HG02852 (cell line): ENCODE results near the gene ADD1.

ENCODE experiments used
- ATAC-seq: cut with Tn5 transposase; IDR thresholded peaks from one replicate; pipeline ENCODE4 v1.9.1; 2021; ENCODE audit warnings: mild to moderate bottlenecking, moderate library complexity; ENCODE audit not compliant: unreplicated experiment

The ADD1 gene

GRCh38 chr4:2858451-2859217, 15.0 kb downstream of the ADD1 start:
- no peak for ATAC-seq

DNA sequence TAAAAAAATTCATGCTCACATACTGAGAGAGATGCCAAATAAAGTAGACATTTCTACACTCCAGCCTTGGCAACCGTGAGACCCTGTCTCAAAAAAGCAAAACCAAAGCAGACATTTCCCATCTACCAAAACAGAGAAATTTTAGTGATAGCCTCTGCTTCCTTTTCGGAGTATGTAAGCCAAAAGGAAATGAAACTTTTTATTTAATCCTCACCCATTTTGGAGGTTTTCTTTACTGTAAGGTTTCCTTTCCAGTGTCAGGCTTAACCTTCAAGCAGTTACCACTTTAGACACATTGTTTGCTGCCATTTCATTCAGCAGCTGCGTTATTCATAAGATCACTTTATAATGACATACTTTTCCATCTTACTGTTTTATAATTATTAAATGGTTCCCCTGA, 15.9 kb downstream of the ADD1 start:
- no peak for ATAC-seq

GRCh38 chr4:2860391-2861348, 17.0 kb downstream of the ADD1 start:
- no peak for ATAC-seq

GRCh38 chr4:2861631-2862436, 18.2 kb downstream of the ADD1 start:
- ATAC-seq = no peak

GRCh38 chr4:2862528-2862927, 18.9 kb downstream of the ADD1 start:
- no peak for ATAC-seq

DNA sequence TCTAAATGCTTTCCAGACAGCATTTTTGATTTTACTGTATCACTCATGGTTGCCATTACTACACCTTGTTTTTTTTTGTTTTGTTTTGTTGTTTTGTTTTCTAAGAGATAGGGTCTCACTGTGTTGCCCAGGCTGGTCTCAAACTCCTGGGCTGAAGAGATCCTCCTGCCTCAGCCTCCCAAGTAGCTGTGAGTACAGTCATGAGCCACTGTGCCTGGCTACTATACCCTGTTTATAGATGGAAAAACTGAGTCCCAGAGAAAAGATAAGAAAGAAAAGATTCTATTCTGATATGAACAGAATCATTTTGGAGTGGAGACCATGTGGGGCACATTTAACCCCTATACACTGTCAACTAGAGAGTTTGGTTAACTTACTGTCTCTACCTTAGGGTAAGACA, 20.0 kb downstream of the ADD1 start:
- no peak for ATAC-seq

DNA sequence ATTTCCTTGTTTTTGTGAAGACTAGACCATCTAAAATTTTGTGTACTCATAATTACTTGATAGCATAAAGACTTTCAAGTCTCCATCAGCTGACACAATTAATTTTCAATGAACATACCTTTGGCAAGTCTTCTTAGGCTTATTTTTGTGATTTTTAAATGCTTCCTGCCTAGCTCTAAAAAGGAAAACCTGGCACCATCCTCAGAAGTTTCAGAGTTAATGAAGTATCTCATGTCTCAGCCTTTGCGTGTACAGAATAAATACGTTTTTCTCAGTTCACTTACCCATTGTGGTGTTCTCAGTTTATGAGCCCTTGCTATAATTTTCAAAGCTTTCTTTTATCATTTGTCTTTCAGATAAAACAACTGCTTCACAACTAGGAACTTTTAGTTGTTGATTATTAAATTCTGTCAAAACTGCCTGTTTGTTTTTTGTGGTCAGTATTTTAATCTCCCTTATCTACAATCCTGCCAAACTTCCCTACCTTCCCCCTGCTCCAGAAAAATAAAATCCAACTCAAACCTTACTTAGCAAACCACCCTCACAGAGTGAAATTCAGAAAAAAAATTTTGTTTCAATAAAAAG, 21.6 kb downstream of the ADD1 start:
- ATAC-seq = no peak

GRCh38 chr4:2866160-2866861, 22.7 kb downstream of the ADD1 start:
- no peak for ATAC-seq

- no peak for ATAC-seq
These were observed 23.2 kb downstream of the ADD1 start for GRCh38 chr4:2866891-2867290.

DNA sequence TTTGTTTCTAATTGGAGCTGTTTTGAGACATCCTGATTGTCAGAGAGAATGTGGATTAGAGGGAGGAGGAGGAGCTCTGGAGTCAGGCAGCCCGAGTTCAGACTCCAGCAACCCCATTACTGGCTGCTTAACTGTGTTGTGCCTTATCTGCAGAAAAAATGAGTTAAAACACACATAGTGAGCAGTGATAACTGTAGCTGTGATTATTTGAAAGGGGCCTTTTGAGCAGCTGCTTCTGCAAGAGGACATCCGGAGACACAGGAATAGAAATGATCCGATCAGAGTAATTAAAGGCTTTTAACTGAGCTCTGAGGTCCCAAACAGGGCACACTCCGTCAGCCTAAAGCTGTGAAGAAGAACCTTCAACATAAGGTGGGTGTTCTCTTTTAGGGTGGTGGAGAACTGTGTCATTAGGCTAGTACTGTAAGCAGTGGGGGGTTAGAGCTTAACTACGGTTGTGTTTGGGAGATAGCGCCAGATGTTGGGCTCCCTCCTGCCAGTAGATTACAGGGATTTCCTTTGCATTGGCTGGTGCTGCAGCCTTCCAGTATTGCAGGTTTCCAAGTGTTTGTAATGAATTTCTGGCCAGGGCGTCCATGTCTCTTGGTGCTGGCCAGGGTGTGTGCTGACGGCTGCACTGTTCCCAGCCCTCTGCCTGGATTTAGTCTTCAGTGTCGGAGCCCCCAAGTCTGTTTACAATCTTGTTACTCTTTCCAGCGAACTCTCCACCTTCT, 24.3 kb downstream of the ADD1 start:
- ATAC-seq = no peak

DNA sequence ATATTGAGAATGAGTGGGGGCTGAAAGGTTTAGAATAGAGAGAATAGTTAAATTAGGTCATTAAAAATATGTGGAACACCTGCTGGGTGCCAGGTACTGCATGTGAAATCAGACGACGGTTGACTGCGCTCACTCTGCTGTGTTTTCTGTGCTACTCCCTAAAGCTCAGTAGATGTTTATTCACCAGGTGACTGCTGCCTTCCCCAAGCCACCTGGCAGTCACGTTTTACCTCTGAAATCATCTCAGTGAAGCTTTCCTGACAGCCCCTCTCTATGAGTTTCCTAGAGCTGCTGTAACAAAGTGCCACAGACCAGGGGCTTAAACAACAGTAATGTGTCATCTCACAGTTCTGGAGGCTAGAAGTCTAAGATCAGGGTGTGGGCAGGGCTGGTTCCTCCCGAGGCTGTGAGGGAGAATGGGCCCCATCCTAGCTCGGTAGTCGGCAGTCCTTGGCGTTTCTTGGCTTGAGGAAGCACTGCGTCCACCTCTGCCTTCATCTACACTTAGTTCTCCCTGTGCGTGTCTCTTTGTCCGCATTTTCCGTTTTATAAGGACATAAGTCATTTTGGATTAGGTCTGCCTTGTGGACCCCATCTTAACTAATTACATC, 25.3 kb downstream of the ADD1 start:
- ATAC-seq = no peak

GRCh38 chr4:2869659-2870058, 26.0 kb downstream of the ADD1 start:
- no peak for ATAC-seq

GRCh38 chr4:2870082-2870481, 26.4 kb downstream of the ADD1 start:
- no peak for ATAC-seq

DNA sequence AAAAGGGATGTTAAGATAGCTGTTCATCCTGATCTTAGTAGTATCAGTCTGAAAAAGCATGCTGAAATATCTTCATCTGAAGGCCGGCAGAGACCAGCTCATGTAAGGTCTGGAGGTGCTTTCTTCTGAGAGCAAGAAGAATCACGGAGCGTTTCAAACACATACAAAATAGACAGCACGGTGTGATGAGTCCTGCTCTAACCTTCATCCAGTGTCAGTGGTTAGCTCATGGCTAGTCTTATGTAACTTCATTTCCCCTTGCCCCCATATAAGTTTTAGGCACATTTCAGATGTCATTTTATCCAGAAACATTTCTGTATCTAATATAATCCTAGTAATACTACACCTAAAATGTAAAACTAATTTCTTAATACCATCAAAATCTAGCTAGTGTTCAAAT, 27.8 kb downstream of the ADD1 start:
- no peak for ATAC-seq

DNA sequence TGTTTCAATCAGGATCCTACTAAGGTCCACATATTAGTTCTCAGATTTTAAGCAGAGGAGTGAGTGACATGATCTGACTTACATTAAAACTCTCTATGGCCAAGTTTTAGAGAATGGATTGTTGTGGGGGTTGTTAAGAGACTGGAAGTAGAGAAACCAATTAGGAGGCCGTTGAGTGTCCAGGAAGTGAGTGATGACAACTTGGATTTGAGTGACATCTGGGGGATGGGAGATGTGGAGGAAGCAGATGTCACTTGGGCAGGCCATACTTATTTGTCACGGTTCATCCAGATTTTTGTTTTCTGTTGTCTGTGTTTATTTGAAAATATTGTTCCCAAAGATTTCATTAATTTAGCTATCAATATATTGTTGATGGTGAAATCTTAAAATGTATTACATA, 28.3 kb downstream of the ADD1 start:
- no peak for ATAC-seq

- ATAC-seq = no peak
These were observed 29.7 kb downstream of the ADD1 start for GRCh38 chr4:2873329-2873728.

DNA sequence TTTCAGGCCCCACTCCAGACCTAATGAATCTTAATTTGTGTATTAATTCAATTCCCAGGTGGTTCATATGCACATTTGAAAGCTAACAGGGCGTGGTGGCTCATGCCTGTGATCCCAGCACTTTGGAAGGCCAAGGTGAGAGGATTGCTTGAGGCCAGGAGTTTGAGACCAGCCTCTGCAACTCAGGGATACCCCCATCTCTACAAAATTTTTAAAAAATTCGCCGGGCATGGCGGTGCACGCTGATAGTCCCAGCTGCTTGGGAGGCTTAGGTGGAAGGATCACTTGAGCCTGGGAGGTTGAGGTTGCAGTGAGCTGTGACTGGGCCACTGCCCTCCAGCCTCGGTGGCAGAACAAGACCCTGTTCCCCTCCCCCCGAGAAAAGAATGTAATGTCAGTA, 31.2 kb downstream of the ADD1 start:
- ATAC-seq = no peak

DNA sequence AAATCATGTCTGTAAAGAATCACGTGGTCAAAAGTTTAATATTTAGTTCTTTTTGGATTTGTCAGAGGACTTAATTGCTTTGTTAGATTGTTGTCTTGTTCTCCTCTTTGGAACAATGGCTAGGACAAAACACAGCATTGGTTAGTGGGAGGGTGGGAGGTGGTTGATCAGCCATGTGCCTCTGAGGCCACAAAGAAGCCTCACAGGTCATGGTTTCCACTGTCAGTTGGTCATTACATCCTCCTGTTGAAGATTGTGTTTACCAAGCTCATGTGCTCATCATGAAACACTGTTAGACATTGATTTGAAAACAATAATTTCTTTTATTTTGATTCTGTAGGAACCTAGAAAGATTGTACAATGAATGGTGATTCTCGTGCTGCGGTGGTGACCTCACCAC, 31.9 kb downstream of the ADD1 start:
- ATAC-seq = no peak

- no peak for ATAC-seq
These were observed 34.7 kb downstream of the ADD1 start for GRCh38 chr4:2878346-2878745.
